BLaER1 (cell line): Measurements from ENCODE around the gene EPHA7.

Source experiments
- H3K27ac ChIP-seq: shearing (Covaris generic); formaldehyde crosslinking; 2 replicates; pipeline ENCODE4 v1.8.1; 2022
- H3K27me3 ChIP-seq: shearing (Covaris generic); formaldehyde crosslinking; 2 replicates; pipeline ENCODE4 v1.8.1; 2022
- H3K36me3 ChIP-seq: shearing (Covaris generic); formaldehyde crosslinking; 2 replicates; pipeline ENCODE4 v1.8.1; 2022
- H3K4me1 ChIP-seq: shearing (Covaris generic); formaldehyde crosslinking; 2 replicates; pipeline ENCODE4 v1.8.1; 2022
- H3K4me2 ChIP-seq: shearing (Covaris generic); formaldehyde crosslinking; 2 replicates; pipeline ENCODE4 v1.8.1; 2022
- H3K4me3 ChIP-seq: shearing (Covaris generic); formaldehyde crosslinking; 2 replicates; pipeline ENCODE4 v1.8.1; 2022
- H3K9ac ChIP-seq: shearing (Covaris generic); formaldehyde crosslinking; 2 replicates; pipeline ENCODE4 v1.8.1; 2022
- H3K9me3 ChIP-seq: shearing (Covaris generic); formaldehyde crosslinking; 2 replicates; pipeline ENCODE4 v1.8.1; 2022
- H4K20me1 ChIP-seq: shearing (Covaris generic); formaldehyde crosslinking; 2 replicates; pipeline ENCODE4 v1.8.1; 2022
- Cebpa-rat ChIP-seq: shearing (Covaris generic); IDR thresholded peaks from 2 replicates; pipeline ENCODE4 v1.8.1; 2022

The EPHA7 gene

DNA sequence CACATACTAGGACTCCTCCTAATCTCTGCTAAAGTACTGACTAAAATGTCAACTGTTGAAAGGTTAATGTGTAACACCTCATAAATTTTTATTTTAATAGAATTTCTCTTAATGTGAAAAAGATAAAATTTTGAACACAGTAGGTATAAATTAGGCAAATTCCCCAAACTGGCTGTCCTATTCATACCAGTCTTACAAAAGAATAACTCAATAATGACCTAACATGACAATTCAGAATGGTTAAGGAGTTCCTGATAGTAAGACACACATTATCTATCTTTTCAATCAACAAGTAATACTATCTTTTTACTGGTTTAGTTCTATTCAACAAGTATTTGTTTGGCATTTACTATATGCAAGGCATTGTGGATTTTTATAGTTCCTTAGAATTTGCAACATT lies 141.1 kb downstream of the EPHA7 start:
- Histone ChIP-seq H3K4me3 (no peak overlapping the region), H3K9ac (no peak overlapping the region), H3K4me2 (no peak overlapping the region), H3K27me3 (no peaks in the 10 kb centered on the region), H3K9me3 (peaks cover 8% of the 10 kb centered on the region), H3K4me1 (no peaks in the 10 kb centered on the region), H3K27ac (no peak overlapping the region), H4K20me1 (no peaks in the 10 kb centered on the region), H3K36me3 (no peaks in the 10 kb centered on the region)
- TF ChIP-seq Cebpa-rat = no peak

DNA sequence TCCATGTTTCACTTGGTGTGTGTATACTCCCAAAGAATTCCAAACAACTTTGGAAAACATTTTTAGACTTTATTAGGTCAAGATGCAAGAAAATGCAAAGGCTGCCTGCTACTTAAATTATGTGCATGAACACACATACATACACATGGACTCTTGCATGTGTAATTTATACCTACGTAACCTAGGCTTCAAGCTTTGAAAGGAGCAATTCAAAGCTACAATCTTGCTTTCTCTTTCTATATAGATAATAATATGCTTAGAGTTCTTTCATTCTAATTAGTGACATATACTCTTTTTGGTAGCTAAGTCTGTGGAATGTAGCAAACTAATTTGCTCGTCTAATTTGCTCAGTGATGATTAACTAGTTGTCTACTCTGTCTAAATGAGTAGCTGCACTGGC lies 146.5 kb downstream of the EPHA7 start:
- H3K36me3 ChIP-seq = no peaks in the 10 kb centered on the region
- no peaks in the 10 kb centered on the region for H3K4me1 ChIP-seq
- H3K9ac ChIP-seq = no peak overlapping the region
- H3K27ac ChIP-seq = no peak overlapping the region
- no peak overlapping the region for H3K4me2 ChIP-seq
- H3K4me3 ChIP-seq = no peak overlapping the region
- H3K9me3 ChIP-seq = no peaks in the 10 kb centered on the region
- H3K27me3 ChIP-seq = no peaks in the 10 kb centered on the region
- no peaks in the 10 kb centered on the region for H4K20me1 ChIP-seq
- no peak for TF ChIP-seq Cebpa-rat

DNA sequence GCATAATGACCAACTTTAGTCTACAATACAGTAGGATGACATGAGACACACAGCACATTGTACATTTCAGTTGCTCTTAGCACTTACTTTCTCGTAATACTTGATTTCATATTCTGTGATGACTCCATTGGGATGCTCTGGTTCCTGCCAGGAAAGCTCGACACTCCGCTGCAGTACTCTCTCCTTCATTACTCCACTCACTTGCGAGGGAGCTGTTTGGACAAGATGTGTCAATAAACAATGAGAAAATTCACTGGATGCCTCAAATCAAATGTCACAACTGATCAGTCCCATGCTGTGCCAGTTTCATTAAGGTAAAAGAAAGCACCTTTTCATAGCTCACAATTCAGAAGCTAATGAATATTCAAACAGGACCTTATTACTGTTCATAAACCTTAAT lies 147.1 kb downstream of the EPHA7 start:
- H3K9ac ChIP-seq = no peak overlapping the region
- no peaks in the 10 kb centered on the region for H4K20me1 ChIP-seq
- H3K9me3 ChIP-seq = no peaks in the 10 kb centered on the region
- no peaks in the 10 kb centered on the region for H3K36me3 ChIP-seq
- TF ChIP-seq Cebpa-rat = no peak
- no peaks in the 10 kb centered on the region for H3K27me3 ChIP-seq
- H3K4me1 ChIP-seq = no peaks in the 10 kb centered on the region
- H3K4me2 ChIP-seq = no peak overlapping the region
- H3K4me3 ChIP-seq = no peak overlapping the region
- H3K27ac ChIP-seq = no peak overlapping the region

DNA sequence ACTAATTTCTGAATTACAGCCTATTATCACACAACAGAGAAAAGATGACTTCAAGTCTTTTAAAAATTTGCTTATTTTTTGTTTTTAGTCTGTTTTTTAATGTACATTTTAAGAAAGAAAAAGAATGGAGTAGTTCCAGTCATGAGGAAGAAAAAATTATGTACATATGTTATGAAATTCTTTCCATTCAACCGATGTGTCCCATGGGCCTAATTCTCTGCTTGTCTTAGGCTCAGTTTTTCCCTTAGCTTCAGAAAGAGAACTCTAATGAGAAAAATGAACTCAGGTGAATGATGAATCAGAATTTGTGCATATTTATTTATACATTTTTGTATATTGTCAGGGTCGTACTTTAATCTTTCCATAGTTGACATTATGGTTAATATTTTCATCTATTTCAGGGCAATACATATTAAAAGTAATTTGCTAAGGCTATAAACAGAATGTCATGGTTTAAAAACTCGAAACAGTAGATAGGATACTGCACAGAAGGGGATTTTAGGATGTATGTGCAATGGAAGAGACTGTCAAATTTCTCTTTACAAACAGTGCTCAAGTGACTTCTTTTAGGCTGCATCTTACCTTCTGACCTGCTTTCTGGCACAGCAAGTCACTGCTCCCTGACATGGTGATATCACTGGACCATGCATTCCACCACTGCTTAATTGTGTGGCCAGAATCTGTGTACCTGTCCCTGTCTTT lies 153.1 kb downstream of the EPHA7 start:
- Histone ChIP-seq H3K4me1 (no peaks in the 10 kb centered on the region), H3K27ac (no peak overlapping the region), H3K9ac (no peak overlapping the region), H3K4me2 (no peak overlapping the region), H3K27me3 (no peaks in the 10 kb centered on the region), H3K4me3 (no peak overlapping the region), H3K9me3 (no peaks in the 10 kb centered on the region), H4K20me1 (no peaks in the 10 kb centered on the region), H3K36me3 (no peaks in the 10 kb centered on the region)
- TF ChIP-seq Cebpa-rat = no peak

DNA sequence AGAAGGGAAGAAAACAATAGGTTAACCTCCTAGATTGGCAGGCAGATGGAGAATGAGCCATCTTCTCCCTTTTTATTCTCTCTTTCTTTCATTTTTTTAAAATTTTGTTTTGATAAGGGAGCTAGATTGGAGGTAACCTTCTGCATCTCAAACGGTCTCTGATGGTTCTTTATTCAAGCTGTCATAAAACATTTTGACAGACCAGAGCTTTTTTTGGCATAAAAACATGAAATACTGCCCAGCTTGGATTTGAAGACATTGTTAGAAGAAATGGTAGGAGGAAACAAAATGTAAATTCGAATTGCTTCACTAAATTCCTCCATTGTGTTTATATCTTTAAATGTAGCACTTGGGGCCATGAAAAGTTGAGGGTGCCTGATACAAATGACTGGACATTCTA lies 158.5 kb downstream of the EPHA7 start:
- H3K36me3 ChIP-seq = no peaks in the 10 kb centered on the region
- no peak overlapping the region for H3K27ac ChIP-seq
- H3K9ac ChIP-seq = no peak overlapping the region
- no peaks in the 10 kb centered on the region for H4K20me1 ChIP-seq
- H3K4me1 ChIP-seq = no peaks in the 10 kb centered on the region
- no peaks in the 10 kb centered on the region for H3K27me3 ChIP-seq
- no peak overlapping the region for H3K4me3 ChIP-seq
- no peaks in the 10 kb centered on the region for H3K9me3 ChIP-seq
- no peak for TF ChIP-seq Cebpa-rat
- no peak overlapping the region for H3K4me2 ChIP-seq

DNA sequence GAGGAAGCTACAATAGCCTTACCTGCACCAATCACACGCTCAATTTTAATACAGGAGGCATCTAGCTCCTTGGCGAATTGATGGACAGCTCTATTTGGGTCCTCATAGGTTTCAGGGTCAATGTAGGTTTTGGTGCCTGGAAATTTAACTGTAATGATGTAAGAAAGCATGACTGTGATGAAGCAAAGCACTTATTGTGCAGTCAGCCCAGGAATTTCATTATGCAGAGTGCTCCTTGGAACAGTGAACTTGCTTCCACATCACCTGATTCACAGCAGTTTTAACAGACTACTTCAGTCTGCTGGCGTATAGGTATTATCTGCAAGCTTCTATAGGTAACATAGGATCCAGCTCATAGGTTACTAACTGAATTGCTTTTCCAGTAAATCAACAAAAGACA lies 160.0 kb downstream of the EPHA7 start:
- Histone ChIP-seq H3K4me1 (no peaks in the 10 kb centered on the region), H4K20me1 (no peaks in the 10 kb centered on the region), H3K4me3 (no peak overlapping the region), H3K27ac (no peak overlapping the region), H3K27me3 (no peaks in the 10 kb centered on the region), H3K9ac (no peak overlapping the region), H3K4me2 (no peak overlapping the region), H3K9me3 (no peaks in the 10 kb centered on the region), H3K36me3 (no peaks in the 10 kb centered on the region)
- no peak for TF ChIP-seq Cebpa-rat

DNA sequence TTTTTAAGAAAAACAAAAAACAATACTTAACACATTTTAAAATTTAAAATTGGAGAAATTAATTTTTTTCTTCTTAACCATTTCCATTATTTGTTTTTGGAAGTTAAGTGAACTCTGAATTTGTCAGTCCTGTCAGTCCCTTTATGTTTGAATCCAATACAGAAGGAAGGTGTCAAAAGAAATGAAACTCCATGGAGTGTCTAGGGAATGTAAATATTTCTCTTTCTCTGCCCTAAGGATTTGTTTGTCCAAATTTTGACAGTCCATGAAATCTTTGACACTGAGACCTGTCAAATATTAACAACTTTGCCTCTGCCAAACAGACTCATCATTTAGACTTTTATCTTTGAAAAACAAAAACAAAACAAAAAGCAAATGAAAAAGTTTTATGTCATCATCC lies 166.4 kb downstream of the EPHA7 start:
- Histone ChIP-seq H3K9me3 (no peaks in the 10 kb centered on the region), H3K27me3 (no peaks in the 10 kb centered on the region), H3K4me3 (no peak overlapping the region), H3K36me3 (no peaks in the 10 kb centered on the region), H3K27ac (no peak overlapping the region), H3K4me1 (no peaks in the 10 kb centered on the region), H3K9ac (no peak overlapping the region), H3K4me2 (no peak overlapping the region), H4K20me1 (no peaks in the 10 kb centered on the region)
- TF ChIP-seq Cebpa-rat = no peak

DNA sequence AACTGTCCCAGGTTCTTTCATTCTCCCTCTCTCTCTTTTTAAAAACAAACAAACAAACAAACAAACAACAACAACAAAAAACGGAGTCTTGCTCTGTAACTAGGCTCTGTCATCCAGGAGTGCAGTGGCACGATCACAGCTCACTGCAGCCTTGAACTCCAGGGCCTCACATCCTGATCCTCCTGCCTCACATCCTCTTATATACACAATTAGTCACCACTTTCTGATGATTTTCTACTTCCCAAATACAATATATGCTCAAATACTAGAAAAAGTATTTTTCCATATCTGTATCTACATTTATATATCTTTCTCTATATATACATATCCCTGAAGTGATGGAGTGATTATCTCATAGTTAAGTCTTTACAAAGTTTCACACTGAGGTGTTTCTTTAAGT lies 170.7 kb downstream of the EPHA7 start:
- no peak for TF ChIP-seq Cebpa-rat
- Histone ChIP-seq H3K9me3 (no peaks in the 10 kb centered on the region), H4K20me1 (no peaks in the 10 kb centered on the region), H3K9ac (no peak overlapping the region), H3K36me3 (no peaks in the 10 kb centered on the region), H3K27ac (no peak overlapping the region), H3K4me1 (no peaks in the 10 kb centered on the region), H3K4me2 (no peak overlapping the region), H3K27me3 (no peaks in the 10 kb centered on the region), H3K4me3 (no peak overlapping the region)

DNA sequence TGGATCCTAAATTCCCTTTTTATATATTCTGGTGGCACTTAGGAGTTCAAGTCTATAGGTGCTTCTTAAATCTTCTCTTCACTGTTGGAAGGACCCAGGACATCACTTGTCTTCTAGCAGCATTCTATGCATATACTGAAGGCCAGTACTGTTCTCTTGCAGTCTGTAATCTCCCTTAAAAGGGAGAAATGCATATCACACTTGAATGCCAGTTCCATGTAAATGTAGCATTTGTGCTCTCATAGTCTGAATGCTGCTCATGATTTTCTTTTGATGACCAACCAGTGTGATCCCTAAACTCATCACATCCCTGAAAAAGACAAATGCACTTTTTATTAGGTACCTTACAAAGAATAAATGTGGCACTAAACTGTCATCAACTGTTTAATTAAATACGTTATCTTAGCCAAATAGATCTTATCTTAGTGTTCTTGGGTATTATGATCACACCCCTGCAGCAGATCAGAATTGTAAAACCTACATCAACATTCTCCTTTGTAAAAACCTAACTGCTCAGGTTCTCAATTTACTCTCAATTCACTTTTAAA lies 176.1 kb downstream of the EPHA7 start:
- Histone ChIP-seq H3K27me3 (no peaks in the 10 kb centered on the region), H3K4me3 (no peak overlapping the region), H3K27ac (no peak overlapping the region), H3K9ac (no peak overlapping the region), H3K36me3 (no peaks in the 10 kb centered on the region), H3K9me3 (no peaks in the 10 kb centered on the region), H3K4me1 (no peaks in the 10 kb centered on the region), H4K20me1 (no peaks in the 10 kb centered on the region), H3K4me2 (no peak overlapping the region)
- TF ChIP-seq Cebpa-rat = no peak

DNA sequence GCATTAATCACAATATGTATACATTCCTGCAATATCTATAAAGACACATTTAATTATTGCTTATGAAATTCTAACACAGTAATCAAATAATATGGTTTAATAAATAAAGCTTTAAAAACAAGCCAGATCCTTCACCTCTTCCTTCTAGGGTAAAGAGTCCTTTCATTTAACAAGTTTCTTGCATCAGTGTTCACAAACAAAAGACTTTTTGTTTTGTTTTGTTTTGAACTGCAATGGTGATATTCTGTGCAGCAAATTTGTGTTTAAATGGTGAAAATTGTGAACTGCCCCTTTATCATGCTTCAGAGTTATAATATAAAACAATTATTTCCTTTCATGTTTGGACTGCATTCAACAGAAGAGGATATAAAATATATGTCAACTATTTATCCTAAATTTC lies 177.3 kb downstream of the EPHA7 start:
- Histone ChIP-seq H3K4me2 (no peak overlapping the region), H3K9me3 (no peaks in the 10 kb centered on the region), H3K4me1 (no peaks in the 10 kb centered on the region), H3K36me3 (no peaks in the 10 kb centered on the region), H3K27ac (no peak overlapping the region), H3K9ac (no peak overlapping the region), H3K4me3 (no peak overlapping the region), H4K20me1 (no peaks in the 10 kb centered on the region), H3K27me3 (no peaks in the 10 kb centered on the region)
- TF ChIP-seq Cebpa-rat = no peak

DNA sequence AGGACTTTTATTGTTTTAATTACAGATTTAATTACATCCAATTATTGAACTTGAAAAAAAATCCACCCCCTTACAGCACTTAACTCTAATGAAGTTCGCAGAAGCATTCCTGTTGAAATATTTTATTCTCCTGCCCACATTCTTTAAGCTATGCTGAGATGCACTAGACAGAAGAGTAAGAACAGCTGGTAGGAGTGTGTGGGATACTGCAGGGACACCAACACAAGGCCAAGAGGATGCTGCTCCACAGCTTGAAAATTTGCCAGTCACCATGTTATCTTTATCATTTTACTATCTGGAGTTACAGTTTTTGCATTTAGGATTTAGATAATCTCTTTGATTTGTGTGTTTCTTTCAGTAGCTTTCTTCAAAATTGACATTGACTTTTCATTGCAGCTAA lies 180.7 kb downstream of the EPHA7 start:
- H3K4me1 ChIP-seq = no peaks in the 10 kb centered on the region
- no peaks in the 10 kb centered on the region for H3K36me3 ChIP-seq
- TF ChIP-seq Cebpa-rat = no peak
- no peaks in the 10 kb centered on the region for H3K27me3 ChIP-seq
- no peak overlapping the region for H3K4me2 ChIP-seq
- H4K20me1 ChIP-seq = no peaks in the 10 kb centered on the region
- no peak overlapping the region for H3K4me3 ChIP-seq
- no peaks in the 10 kb centered on the region for H3K9me3 ChIP-seq
- no peak overlapping the region for H3K9ac ChIP-seq
- no peak overlapping the region for H3K27ac ChIP-seq
